Measurements from ENCODE around the gene CGNL1.
A peak's percentile ranks its signal among the peaks of the same experiment; 100 is the strongest.

CGNL1 gene

GRCh38 chr15:57352535-57353316, 23.6 kb upstream of the CGNL1 start:
- DNase-seq (ENCODE audit: low spot score) = no peak

GRCh38 chr15:57353317-57353804, 22.9 kb upstream of the CGNL1 start:
- no peak for DNase-seq (ENCODE audit: low spot score)

GRCh38 chr15:57354436-57355123, 21.7 kb upstream of the CGNL1 start:
- DNase-seq (ENCODE audit: low spot score) = no peak

- DNase-seq (ENCODE audit: low spot score) = no peak
Observed at GRCh38 chr15:57355259-57355658, 21.0 kb upstream of the CGNL1 start.

GRCh38 chr15:57356178-57356577, 20.1 kb upstream of the CGNL1 start:
- no peak for DNase-seq (ENCODE audit: low spot score)

GRCh38 chr15:57356636-57357035, 19.7 kb upstream of the CGNL1 start:
- DNase-seq (ENCODE audit: low spot score) = peak; percentile 44

GRCh38 chr15:57357799-57358198, 18.5 kb upstream of the CGNL1 start:
- DNase-seq (ENCODE audit: low spot score) = no peak

- no peak for DNase-seq (ENCODE audit: low spot score)
Observed at GRCh38 chr15:57358571-57358970, 17.7 kb upstream of the CGNL1 start.

GRCh38 chr15:57363661-57364060, 12.6 kb upstream of the CGNL1 start:
- DNase-seq (ENCODE audit: low spot score) = no peak

GRCh38 chr15:57364282-57365007, 11.9 kb upstream of the CGNL1 start:
- DNase-seq (ENCODE audit: low spot score) = no peak

GRCh38 chr15:57367556-57367955, 8.7 kb upstream of the CGNL1 start:
- no peak for DNase-seq (ENCODE audit: low spot score)

- no peak for DNase-seq (ENCODE audit: low spot score)
Observed at GRCh38 chr15:57370929-57371328, 5.4 kb upstream of the CGNL1 start.

- DNase-seq (ENCODE audit: low spot score) = no peak
Observed at GRCh38 chr15:57373251-57373881, 2.9 kb upstream of the CGNL1 start.

GRCh38 chr15:57373882-57374276, 2.4 kb upstream of the CGNL1 start:
- DNase-seq (ENCODE audit: low spot score) = no peak

GRCh38 chr15:57376696-57377477, 582 bp downstream of the CGNL1 start:
- peak; percentile 43 for DNase-seq (ENCODE audit: low spot score)

GRCh38 chr15:57377478-57377847, 1.2 kb downstream of the CGNL1 start:
- DNase-seq (ENCODE audit: low spot score) = no peak

GRCh38 chr15:57379487-57379886, 3.2 kb downstream of the CGNL1 start:
- DNase-seq (ENCODE audit: low spot score) = no peak

- no peak for DNase-seq (ENCODE audit: low spot score)
Observed at GRCh38 chr15:57380854-57381253, 4.5 kb downstream of the CGNL1 start.

GRCh38 chr15:57382215-57382614, 5.9 kb downstream of the CGNL1 start:
- DNase-seq (ENCODE audit: low spot score) = no peak

GRCh38 chr15:57382969-57383368, 6.7 kb downstream of the CGNL1 start:
- no peak for DNase-seq (ENCODE audit: low spot score)

GRCh38 chr15:57384024-57384423, 7.7 kb downstream of the CGNL1 start:
- DNase-seq (ENCODE audit: low spot score) = no peak

GRCh38 chr15:57384816-57385215, 8.5 kb downstream of the CGNL1 start:
- DNase-seq (ENCODE audit: low spot score) = no peak

All from AG20443 (cell line).